ENCODE measurements around the gene FGF12.

- TF ChIP-seq CTCF (IDR thresholded peaks at IDR 0.05) (no peak), POLR2A (IDR thresholded peaks at IDR 0.05) (no peak), POLR2AphosphoS5 (IDR thresholded peaks at IDR 0.05) (no peak)
Measured at GRCh38 chr3:192237992-192238608, 489.2 kb downstream of the FGF12 start.
